GM12801 (cell line): ENCODE data around the gene RHEX.

Experiments
- TF ChIP-seq, protein P1 (sequence below): IDR thresholded peaks from one replicate; pipeline ENCODE4 v1.5.1; 2011; ENCODE audit warnings: control low read depth; ENCODE audit not compliant: insufficient read length; ENCODE audit errors: extremely low read depth

The RHEX gene

DNA sequence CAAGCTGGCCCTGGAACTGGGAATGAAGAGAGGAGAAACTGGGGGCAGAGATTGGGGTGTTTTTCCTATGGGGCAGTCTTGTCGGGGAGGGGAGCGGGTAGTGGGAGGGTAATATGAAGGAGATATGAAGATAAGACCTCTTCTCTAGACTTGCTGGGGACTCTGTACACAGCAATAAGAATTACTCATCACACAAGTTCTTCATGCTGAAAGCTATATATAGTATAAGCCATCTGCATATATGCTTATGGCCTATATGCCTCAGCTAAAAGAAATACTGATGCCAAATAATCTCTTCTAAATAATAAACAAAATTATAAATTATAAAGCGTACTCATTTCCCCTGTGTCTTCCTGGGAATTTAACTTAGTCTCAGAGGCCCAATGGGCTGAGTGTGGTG is 7.9 kb downstream of the RHEX start:
- TF ChIP-seq, protein P1, sequence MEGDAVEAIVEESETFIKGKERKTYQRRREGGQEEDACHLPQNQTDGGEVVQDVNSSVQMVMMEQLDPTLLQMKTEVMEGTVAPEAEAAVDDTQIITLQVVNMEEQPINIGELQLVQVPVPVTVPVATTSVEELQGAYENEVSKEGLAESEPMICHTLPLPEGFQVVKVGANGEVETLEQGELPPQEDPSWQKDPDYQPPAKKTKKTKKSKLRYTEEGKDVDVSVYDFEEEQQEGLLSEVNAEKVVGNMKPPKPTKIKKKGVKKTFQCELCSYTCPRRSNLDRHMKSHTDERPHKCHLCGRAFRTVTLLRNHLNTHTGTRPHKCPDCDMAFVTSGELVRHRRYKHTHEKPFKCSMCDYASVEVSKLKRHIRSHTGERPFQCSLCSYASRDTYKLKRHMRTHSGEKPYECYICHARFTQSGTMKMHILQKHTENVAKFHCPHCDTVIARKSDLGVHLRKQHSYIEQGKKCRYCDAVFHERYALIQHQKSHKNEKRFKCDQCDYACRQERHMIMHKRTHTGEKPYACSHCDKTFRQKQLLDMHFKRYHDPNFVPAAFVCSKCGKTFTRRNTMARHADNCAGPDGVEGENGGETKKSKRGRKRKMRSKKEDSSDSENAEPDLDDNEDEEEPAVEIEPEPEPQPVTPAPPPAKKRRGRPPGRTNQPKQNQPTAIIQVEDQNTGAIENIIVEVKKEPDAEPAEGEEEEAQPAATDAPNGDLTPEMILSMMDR, result no peak

DNA sequence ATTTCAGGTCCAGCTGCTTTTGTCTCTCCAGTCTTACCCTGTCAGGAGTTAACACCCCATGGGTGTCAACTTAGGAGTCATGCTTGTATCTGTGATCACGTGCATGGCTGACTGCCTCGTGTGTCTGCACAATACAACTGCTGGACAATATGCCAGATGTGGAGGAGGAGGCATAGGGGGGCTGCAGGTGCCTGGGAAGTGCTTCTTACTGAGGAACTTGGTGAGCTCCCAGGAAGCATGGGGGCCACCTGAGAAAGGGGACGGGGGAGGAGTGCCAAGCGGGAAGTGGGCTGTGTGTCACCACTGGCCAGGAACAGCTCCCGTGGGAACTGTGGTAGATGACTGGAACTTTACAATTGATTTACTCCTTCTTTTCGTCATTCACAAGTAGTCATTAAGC is 9.5 kb downstream of the RHEX start:
- TF ChIP-seq, protein P1, result no peak

DNA sequence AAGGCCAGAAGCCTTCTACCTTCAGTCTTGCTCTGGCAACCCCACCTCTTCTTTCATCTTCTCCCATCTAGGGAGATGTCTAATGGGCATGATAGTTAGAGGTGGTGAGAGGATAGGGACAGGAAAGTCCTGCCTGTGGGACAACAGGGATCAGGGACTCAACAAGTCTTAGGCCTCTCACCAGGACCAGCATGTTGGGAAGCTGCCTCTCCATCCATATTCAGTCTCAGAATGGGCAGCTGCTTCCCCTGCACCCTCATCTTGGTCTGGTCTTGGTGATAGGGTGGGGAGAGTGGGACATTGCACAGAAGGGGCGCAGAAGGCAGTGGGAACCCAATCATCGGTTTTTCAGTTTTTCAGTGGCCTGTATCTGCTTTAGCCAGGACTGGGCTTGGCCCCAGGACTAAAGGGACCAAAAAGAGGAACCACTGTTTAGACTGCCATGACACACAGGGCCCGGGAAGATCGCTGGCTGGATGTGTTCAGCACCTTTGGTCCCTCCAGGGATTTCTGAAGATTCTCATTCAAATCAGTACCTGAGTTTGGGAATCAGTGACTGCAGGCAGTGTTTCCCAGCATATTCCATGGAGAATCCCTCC is 12.7 kb downstream of the RHEX start:
- TF ChIP-seq, protein P1, result no peak

DNA sequence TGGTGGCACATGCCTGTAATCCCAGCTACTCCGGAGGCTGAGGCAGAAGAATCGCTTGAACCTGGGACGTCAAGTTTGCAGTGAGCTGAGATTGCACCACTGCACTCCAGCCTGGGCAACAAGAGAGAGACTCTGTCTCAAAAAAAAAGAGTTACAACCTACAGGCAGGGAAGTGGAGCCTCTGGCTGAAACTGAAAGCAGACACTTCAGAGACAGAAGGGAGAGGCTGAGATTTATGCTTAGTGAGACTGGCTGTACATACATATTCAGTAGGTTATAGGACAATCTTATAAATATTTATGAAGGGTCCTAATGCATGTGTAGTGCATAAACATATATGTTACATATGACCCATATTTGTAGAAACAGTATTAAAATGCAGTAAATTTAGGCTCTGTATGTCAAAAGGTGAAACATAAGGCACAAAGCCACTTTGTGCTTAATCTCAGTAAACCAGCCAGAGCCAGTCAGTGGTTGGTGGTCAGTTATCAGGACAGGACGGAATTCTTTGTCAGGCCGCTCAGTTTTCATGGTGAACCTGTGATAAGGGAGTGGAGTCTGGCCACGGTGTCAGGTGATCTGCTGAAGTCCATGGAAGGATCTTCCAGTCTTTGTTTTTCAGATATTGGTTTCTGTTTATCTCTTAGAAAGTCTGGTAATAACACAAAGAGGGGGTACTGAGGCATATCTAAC is 13.7 kb downstream of the RHEX start:
- TF ChIP-seq, protein P1, result no peak

DNA sequence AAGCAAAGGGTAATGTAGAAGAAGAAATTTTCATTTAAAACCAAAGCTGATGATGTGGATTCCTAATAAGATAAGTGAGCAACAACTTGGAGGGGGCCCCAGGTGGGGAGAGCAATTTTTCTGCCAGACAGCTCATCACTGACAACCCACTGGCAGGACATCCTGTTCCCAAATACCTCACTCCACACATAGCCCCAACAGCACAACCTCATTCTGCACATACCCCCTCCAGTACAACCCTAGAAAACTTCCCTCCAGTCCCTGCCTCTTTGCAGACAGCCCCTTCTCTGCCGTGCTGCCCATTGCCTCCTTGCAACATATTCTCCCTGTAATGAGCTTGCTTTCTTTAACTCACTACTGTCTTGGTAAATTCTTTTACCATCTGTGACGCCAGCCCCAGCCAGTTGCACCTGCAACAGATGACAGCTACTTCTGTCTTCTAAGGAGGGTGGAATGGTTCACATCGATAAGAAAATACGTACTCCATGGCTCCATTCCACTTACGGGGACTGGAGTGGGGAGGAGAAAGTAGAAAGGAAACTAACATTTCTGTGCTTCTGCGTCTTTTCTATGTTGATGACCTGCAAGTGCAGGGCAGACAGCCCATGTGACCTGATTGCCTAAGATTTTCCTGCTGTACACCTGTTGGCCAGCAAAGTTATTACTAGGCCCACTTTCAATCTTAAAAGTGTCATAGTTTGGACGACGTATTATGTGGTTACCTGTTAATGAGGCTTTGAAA is 14.7 kb downstream of the RHEX start:
- TF ChIP-seq, protein P1, result no peak

DNA sequence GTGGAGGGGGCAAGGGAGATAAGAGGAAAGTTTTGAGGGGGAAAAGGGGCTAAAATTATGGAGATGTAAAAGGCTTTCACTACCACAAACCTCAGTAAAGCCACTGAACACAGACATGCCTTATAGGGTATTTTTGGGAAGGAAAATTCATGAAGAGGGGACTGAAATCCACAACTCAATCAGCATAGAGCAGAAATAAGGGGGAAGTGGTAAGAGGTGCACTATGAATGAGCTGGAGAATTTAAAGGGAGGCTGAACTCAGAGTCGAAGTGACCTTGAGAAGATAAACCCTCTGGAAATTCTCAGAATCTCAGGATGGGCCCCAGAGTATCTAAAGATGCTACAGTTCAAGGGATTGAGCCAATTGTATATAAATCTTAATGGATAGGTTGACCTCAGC is 15.3 kb downstream of the RHEX start:
- TF ChIP-seq, protein P1, result no peak

DNA sequence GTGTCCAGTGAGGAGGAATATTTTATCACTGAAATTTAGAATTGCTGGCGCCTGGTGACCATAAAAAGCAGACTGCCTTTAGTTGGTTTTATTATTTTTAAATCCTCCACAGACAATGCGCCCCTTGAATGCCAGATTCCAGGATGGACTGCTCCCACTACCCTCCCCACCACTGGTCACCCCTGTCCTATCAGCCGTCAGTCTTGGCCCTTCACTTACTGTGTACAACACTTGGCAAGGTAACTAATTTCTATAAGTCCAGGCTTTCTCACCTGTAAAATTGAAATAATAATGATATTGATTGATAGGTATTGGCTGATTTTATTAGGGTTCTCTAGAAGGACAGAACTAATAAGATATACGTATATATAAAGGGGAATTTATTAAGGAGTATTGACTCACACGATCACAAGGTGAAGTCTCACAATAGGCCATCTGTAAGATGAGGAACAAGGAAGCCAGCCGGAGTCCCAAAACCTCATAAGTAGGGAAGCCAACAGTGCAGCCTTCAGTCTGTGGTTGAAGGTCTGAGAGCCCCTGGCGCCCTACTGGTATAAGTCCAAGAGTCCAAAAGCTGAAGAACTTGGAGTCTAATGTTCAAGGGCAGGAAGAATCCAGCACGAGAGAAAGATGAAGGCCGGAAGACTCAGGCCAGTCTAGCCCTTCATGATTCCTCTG is 17.8 kb downstream of the RHEX start:
- TF ChIP-seq, protein P1, result no peak
